Measurements from ENCODE around the gene GTF2H4. TPM values are rescaled to one million over a fixed set of nuclear protein-coding genes. Genes with fewer than 3 reads are reported as not detected.

The GTF2H4 gene
- polyA plus RNA-seq, 6 donors from 2014 or later = 7.6 to 11.5 (median 9.6) TPM

- Mint-ChIP-seq H3K36me3 (peaks cover 7 to 20% of the 10 kb centered on the region in 2 donors), H3K4me3 (no peak overlapping the region), H3K9me3 (peaks cover 6 to 21% (median 13%) of the 10 kb centered on the region in 7 donors), H3K27me3 (peaks cover 0 to 9% (median 0%) of the 10 kb centered on the region in 3 donors), H3K27ac (no peak overlapping the region), H3K4me1 (peaks cover 26 to 36% (median 34%) of the 10 kb centered on the region in 3 donors)
- no peak for DNase-seq
- no peak for ATAC-seq (ENCODE audit: low read depth in 2 of 2)
Measured at GRCh38 chr6:30876039-30876730, 31.8 kb upstream of the GTF2H4 start.

- Mint-ChIP-seq H3K4me1 (peaks cover 40 to 50% (median 49%) of the 10 kb centered on the region in 3 donors), H3K9me3 (peaks cover 0 to 8% (median 2%) of the 10 kb centered on the region in 7 donors), H3K4me3 (peak overlapping the region; percentile 35 to 78 (median 54)), H3K27ac (peak overlapping the region in 5 of 6 donors; percentile 21 to 92 (median 26)), H3K27me3 (peaks cover 0 to 9% (median 0%) of the 10 kb centered on the region in 3 donors), H3K36me3 (peaks cover 0 to 10% of the 10 kb centered on the region in 2 donors)
- DNase-seq (peak; percentile 53), ATAC-seq (ENCODE audit: low read depth in 2 of 2) (peak; percentile 55 to 75)
Measured at GRCh38 chr6:30877419-30878262, 30.4 kb upstream of the GTF2H4 start.

- ATAC-seq (ENCODE audit: low read depth in 2 of 2) (no peak), DNase-seq (no peak)
- Mint-ChIP-seq H3K4me3 (peak overlapping the region in 4 of 8 donors; percentile 10 to 44 (median 22)), H3K4me1 (peaks cover 53 to 65% (median 64%) of the 10 kb centered on the region in 3 donors), H3K9me3 (no peaks in the 10 kb centered on the region), H3K36me3 (no peaks in the 10 kb centered on the region), H3K27ac (peak overlapping the region in 5 of 6 donors; percentile 37 to 96 (median 78)), H3K27me3 (no peaks in the 10 kb centered on the region)
Measured at GRCh38 chr6:30879684-30880427, 28.2 kb upstream of the GTF2H4 start.

- no peaks in the 10 kb centered on the region for H3K27me3 Mint-ChIP-seq
- peak overlapping the region; percentile 62 to 96 (median 84) for H3K27ac Mint-ChIP-seq
- DNase-seq (no peak), ATAC-seq (ENCODE audit: low read depth in 2 of 2) (no peak)
- H3K4me3 Mint-ChIP-seq = peak overlapping the region in 4 of 8 donors; percentile 38 to 66 (median 52)
- peaks cover 62 to 74% (median 73%) of the 10 kb centered on the region in 3 donors for H3K4me1 Mint-ChIP-seq
- no peaks in the 10 kb centered on the region for H3K9me3 Mint-ChIP-seq
- no peaks in the 10 kb centered on the region for H3K36me3 Mint-ChIP-seq
Measured at GRCh38 chr6:30880698-30881252, 27.2 kb upstream of the GTF2H4 start.

- ATAC-seq (ENCODE audit: low read depth in 2 of 2) = no peak
- no peak for DNase-seq
- H3K36me3 Mint-ChIP-seq = no peaks in the 10 kb centered on the region
- no peaks in the 10 kb centered on the region for H3K9me3 Mint-ChIP-seq
- peaks cover 70 to 83% (median 81%) of the 10 kb centered on the region in 3 donors for H3K4me1 Mint-ChIP-seq
- peak overlapping the region; percentile 40 to 96 (median 84) for H3K27ac Mint-ChIP-seq
- H3K27me3 Mint-ChIP-seq = no peaks in the 10 kb centered on the region
- peak overlapping the region in 7 of 8 donors; percentile 7 to 89 (median 51) for H3K4me3 Mint-ChIP-seq
Measured at GRCh38 chr6:30881392-30882203, 26.4 kb upstream of the GTF2H4 start.

GRCh38 chr6:30882204-30882758, 25.7 kb upstream of the GTF2H4 start:
- Mint-ChIP-seq H3K27me3 (no peaks in the 10 kb centered on the region), H3K36me3 (no peaks in the 10 kb centered on the region), H3K4me1 (peaks cover 73 to 87% (median 84%) of the 10 kb centered on the region in 3 donors), H3K27ac (peak overlapping the region in 3 of 6 donors; percentile 83 to 96 (median 85)), H3K4me3 (peak overlapping the region in 5 of 8 donors; percentile 30 to 92 (median 79)), H3K9me3 (no peaks in the 10 kb centered on the region)
- DNase-seq (no peak), ATAC-seq (ENCODE audit: low read depth in 2 of 2) (no peak)

- Mint-ChIP-seq H3K27me3 (no peaks in the 10 kb centered on the region), H3K36me3 (no peaks in the 10 kb centered on the region), H3K27ac (peak overlapping the region; percentile 40 to 97 (median 90)), H3K4me3 (peak overlapping the region; percentile 77 to 94 (median 90)), H3K9me3 (no peaks in the 10 kb centered on the region), H3K4me1 (peaks cover 67 to 84% (median 82%) of the 10 kb centered on the region in 3 donors)
- ATAC-seq (ENCODE audit: low read depth in 2 of 2) (peak; percentile 78 to 80), DNase-seq (peak; percentile 67)
Measured at GRCh38 chr6:30882759-30883684, 25.0 kb upstream of the GTF2H4 start.

GRCh38 chr6:30883685-30884520, 24.1 kb upstream of the GTF2H4 start, which contains the start of gene DDR1:
Gene DDR1, plus strand, starts transcription at chr6:30884519. Its CDS starts 4,211 bp downstream, at chr6:30888730.
- peak; percentile 36 for DNase-seq
- peaks cover 0 to 4% of the 10 kb centered on the region in 2 donors for H3K36me3 Mint-ChIP-seq
- H3K27ac Mint-ChIP-seq = peak within 1 kb of the TSS; percentile 88 to 98 (median 96)
- ATAC-seq (ENCODE audit: low read depth in 2 of 2) = peak; percentile 39 to 43
- no peaks in the 10 kb centered on the region for H3K9me3 Mint-ChIP-seq
- H3K27me3 Mint-ChIP-seq = no peaks in the 10 kb centered on the region
- H3K4me1 Mint-ChIP-seq = peaks cover 65 to 82% (median 77%) of the 10 kb centered on the region in 3 donors
- H3K4me3 Mint-ChIP-seq = peak within 1 kb of the TSS; percentile 80 to 95 (median 92)

GRCh38 chr6:30884521-30885480, 23.2 kb upstream of the GTF2H4 start:
- no peaks in the 10 kb centered on the region for H3K27me3 Mint-ChIP-seq
- H3K9me3 Mint-ChIP-seq = no peaks in the 10 kb centered on the region
- ATAC-seq (ENCODE audit: low read depth in 2 of 2) = peak; percentile 44 to 54
- peak overlapping the region; percentile 83 to 98 (median 94) for H3K27ac Mint-ChIP-seq
- peaks cover 4 to 5% of the 10 kb centered on the region in 2 donors for H3K36me3 Mint-ChIP-seq
- peaks cover 60 to 77% (median 74%) of the 10 kb centered on the region in 3 donors for H3K4me1 Mint-ChIP-seq
- peak; percentile 54 for DNase-seq
- H3K4me3 Mint-ChIP-seq = peak overlapping the region; percentile 80 to 95 (median 92)

Measured in naive B cell (primary cell).